22Rv1 (cell line): ENCODE data around the gene MAP1B.

Experiments
- H3K27ac ChIP-seq: fragments of 450-650 bp; 2 replicates; pipeline ENCODE4 v1.5.1; 2017
- ZFX ChIP-seq: fragments of 450-650 bp; IDR thresholded peaks from 2 replicates; pipeline ENCODE4 v1.6.1; 2017; ENCODE audit warnings: antibody characterized with exemption, borderline replicate concordance
- TF ChIP-seq, protein P1 (sequence below): fragments of 450-650 bp; IDR thresholded peaks from 2 replicates; pipeline ENCODE4 v1.5.1; 2017; ENCODE audit warnings: mild to moderate bottlenecking

Gene MAP1B

DNA sequence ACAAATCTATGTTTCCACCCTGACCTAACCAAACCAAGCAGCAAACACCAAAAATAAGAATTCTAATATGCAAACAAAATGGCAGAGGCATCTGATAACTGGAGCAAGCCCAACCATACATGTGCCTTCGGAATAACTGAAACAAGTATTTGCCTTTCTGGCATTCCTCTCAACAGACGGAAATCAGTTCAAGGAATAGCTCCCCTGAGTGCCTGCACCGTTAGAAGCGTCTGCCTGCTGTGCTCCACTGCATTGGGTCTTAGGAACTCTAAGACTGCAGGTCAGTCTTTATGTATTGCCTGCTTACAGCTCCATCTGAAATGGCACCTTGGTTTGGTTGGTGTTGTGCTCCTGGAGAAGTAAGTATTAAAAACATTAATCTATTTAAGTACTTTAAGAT is 114.3 kb downstream of the MAP1B start:
- TF ChIP-seq ZFX, result no peak
- TF ChIP-seq, protein P1, sequence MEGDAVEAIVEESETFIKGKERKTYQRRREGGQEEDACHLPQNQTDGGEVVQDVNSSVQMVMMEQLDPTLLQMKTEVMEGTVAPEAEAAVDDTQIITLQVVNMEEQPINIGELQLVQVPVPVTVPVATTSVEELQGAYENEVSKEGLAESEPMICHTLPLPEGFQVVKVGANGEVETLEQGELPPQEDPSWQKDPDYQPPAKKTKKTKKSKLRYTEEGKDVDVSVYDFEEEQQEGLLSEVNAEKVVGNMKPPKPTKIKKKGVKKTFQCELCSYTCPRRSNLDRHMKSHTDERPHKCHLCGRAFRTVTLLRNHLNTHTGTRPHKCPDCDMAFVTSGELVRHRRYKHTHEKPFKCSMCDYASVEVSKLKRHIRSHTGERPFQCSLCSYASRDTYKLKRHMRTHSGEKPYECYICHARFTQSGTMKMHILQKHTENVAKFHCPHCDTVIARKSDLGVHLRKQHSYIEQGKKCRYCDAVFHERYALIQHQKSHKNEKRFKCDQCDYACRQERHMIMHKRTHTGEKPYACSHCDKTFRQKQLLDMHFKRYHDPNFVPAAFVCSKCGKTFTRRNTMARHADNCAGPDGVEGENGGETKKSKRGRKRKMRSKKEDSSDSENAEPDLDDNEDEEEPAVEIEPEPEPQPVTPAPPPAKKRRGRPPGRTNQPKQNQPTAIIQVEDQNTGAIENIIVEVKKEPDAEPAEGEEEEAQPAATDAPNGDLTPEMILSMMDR, result no peak

DNA sequence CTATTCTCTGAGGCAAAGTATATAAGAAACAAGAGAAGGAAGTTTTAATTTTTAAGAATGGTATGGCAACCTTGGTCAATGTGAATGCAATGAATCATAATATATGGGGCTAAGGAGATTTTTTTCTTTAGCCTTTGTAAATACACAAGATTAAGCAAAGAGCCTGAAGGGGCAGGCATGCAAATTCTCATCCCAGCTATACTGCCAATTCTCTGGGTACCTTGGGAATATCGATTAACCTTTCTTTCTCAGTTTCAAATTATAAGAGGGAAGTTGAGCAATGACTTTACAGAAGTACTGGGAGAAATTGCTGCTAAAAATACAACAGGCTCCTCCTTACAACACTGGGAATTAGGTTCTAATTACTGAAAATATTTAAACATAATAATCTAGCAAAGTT is 115.2 kb downstream of the MAP1B start:
- TF ChIP-seq, protein P1, result no peak
- no peak for TF ChIP-seq ZFX
- H3K27ac ChIP-seq, result no peak overlapping the region

More for the DNA sequence above, 114.3 kb downstream of the MAP1B start:
- H3K27ac ChIP-seq, result no peak overlapping the region

DNA sequence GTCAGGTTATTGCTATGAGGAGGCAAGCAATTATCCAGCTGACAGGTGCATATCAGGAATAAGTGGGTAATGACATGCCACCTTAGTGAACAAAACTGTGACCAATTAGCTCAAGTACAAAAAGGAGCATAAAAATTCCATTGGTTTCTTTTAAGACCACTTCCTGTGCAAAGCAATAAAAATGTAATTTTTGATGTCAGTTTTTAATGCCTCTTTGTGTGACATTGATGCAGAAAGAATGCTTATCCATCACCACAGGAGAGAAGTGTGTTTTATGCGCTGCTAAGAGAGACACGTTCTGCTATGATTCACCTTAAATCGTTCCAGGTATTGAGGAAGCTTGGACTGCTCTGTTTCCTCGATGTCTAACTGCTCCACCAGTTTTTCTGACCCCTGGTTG is 116.1 kb downstream of the MAP1B start:
- H3K27ac ChIP-seq, result no peak overlapping the region
- TF ChIP-seq ZFX, result no peak
- TF ChIP-seq, protein P1, result no peak

DNA sequence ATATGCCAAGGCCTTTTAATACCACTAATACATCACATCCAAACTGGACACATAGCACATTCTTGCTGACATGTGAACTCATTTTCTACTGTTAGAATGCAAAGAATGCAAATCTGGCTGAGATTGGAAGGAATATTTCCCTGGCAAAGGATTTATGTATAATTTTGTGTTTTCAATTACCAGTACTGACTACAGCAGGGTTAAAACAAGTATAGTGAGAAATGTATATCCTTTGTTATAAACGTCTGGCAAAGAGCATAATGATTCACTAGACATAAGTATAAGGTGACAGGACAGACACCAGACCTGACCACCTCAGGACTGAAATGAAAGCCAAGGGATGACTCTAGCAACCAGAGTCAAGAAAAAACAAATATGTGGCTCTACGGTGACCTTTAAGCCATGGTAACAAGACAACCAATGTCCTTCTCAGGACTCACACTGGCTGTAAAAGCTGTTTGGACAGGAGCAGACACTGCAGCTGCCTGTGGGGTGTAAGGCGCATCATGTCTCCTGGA is 117.7 kb downstream of the MAP1B start:
- TF ChIP-seq, protein P1, result no peak
- TF ChIP-seq ZFX, result no peak
- H3K27ac ChIP-seq, result no peak overlapping the region

DNA sequence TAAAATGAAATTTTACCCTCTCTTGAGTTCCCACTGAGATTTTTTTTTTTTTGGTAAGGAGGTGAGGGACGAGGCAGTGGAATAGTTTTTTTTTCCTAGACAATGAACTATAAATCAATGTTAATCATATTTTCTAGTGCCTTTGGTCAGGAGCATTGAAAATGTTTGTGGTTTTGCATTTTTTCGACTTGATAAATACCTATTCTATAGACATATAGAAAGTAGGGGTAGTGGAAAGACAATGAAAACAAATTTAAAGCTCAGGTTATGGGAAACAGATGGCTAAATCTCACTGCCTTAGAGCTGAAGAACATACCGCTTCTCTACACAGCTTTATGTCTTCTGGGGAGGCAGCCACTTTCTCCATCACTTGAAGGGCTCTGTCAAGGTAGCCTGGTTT is 118.5 kb downstream of the MAP1B start:
- no peak for TF ChIP-seq ZFX
- TF ChIP-seq, protein P1, result no peak
- H3K27ac ChIP-seq, result no peak overlapping the region

DNA sequence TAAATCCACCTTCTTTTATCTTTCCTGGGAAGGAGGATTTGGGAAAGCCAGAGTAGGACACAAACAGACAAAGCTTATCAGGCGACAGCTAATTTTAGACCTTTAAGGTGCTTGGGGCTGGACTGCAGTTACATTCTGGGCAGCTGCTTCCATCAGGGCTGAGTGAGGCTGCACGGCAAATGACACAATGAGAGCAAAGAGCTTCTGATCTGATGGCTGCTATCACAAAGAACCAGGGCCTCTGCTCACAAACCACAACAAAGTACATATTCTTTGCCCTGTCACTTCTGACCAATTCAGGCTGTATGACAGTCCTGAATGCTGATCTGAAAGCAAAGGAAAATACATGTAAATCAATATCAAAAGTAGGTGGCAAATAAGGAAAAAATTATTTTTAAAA is 119.7 kb downstream of the MAP1B start:
- TF ChIP-seq, protein P1, result no peak
- TF ChIP-seq ZFX, result no peak

DNA sequence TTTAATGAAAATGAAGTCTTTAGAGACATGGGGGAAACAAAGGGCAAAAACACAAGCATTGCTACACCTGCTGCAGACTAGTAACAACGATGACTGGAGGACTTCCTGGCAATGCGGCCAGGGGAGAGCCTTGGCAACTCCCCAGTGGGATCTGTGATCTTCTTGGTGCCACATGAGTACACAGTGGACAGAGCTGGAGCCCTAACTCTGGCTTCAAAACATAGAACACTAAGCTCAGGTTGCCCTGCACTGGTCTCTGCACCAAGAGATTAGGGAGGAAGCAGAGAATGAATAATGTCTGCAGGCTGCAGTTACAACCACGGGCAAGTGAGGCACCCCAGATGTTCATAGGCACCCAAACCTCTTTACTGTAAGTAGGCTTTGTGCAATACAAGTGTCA is 121.7 kb downstream of the MAP1B start:
- no peak overlapping the region for H3K27ac ChIP-seq
- no peak for TF ChIP-seq ZFX

More for the DNA sequence above, 119.7 kb downstream of the MAP1B start:
- H3K27ac ChIP-seq, result no peak overlapping the region

DNA sequence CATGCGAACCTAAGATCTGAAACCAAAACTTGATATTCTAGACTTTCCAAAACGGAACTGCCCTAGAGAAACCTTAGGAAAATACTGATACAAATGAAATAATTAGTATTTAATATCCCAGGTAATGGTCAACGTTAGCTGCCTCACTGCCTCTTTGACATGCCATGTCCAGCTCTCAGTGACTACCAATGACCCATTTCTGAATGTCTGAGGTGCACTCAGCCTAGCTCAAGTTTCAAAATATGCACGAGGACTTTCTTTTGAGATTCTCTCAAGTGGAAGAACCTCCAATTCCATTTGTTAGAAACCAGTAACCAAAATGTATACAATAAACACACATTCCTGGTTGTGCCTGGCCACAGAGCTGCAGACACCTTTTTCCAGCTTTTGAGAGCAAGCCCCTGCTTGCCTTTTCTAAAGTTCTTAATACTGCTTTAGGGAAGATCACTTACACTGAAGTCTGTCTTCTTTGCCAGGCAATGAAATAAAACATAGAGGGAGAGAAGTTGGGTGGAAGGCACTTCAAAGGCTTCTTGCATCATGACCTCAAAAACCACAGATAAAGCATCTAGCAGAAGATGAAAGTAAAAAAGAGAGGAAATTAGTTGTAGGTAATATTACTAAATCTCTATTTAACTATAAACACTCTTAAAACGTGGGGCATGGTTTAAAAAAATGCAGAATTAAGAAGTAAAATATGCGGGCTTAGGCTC is 124.9 kb downstream of the MAP1B start:
- no peak overlapping the region for H3K27ac ChIP-seq
- TF ChIP-seq, protein P1, result no peak
- TF ChIP-seq ZFX, result no peak
